GM12878 (cell line): ENCODE measurements around the gene GPR158.

Source experiments
- CREM ChIP-seq: IDR thresholded peaks from 2 replicates; pipeline ENCODE4 v1.6.1; 2014; ENCODE audit warnings: antibody characterized with exemption, low read depth
- CTCF ChIP-seq, 3 experiments: IDR thresholded peaks in 2 of 3; conservative IDR thresholded peaks in 1 of 3; 2 replicates each; pipeline ENCODE4 v1.5.1; 2011; ENCODE audit warnings: low read depth in 3 of 3, low read length in 3 of 3, mild to moderate bottlenecking in 3 of 3, control low read depth in 2 of 3, moderate library complexity in 2 of 3, inconsistent platforms in 1 of 3, mixed read lengths in 1 of 3; ENCODE audit not compliant: control insufficient read depth in 2 of 3, insufficient read depth in 1 of 3; ENCODE audit errors: extremely low read depth in 1 of 3
- IKZF2 ChIP-seq, 2 experiments: fragments of 450-650 bp; IDR thresholded peaks; 2 replicates each; pipeline ENCODE4 v1.6.1; 2017; ENCODE audit warnings: mild to moderate bottlenecking in 2 of 2, moderate library complexity in 2 of 2
- MYC ChIP-seq: IDR thresholded peaks from 2 replicates; pipeline ENCODE4 v1.6.1; 2011; ENCODE audit warnings: mild to moderate bottlenecking, low read length, moderate library complexity, inconsistent platforms; ENCODE audit not compliant: insufficient read depth, insufficient replicate concordance, insufficient read length, severe bottlenecking
- PBX3 ChIP-seq: IDR thresholded peaks from 2 replicates; pipeline ENCODE4 v1.6.1; 2011; ENCODE audit warnings: mild to moderate bottlenecking, low read depth, low read length, moderate library complexity; ENCODE audit not compliant: insufficient replicate concordance
- REST ChIP-seq: IDR thresholded peaks from 2 replicates; pipeline ENCODE4 v1.6.1; 2012; ENCODE audit warnings: mild to moderate bottlenecking, low read depth, low read length
- RFX5 ChIP-seq: IDR thresholded peaks from 2 replicates; pipeline ENCODE4 v1.6.1; 2011; ENCODE audit warnings: low read depth, low read length, improper control_type of control experiment
- USF2 ChIP-seq: IDR thresholded peaks from 2 replicates; pipeline ENCODE4 v1.6.1; 2011; ENCODE audit warnings: low read depth, low read length, improper control_type of control experiment, borderline replicate concordance

GRCh38 chr10:25505466-25505865 lies 330.7 kb downstream of the GPR158 start:
- TF ChIP-seq CTCF (IDR thresholded peaks at IDR 0.05 in 2 of 3, conservative IDR thresholded peaks at IDR 0.05 in 1 of 3; ENCODE audit: control insufficient read depth in 2 of 3, extremely low read depth in 1 of 3, insufficient read depth in 1 of 3, low read depth in 3 of 3, low read length in 3 of 3), result no peak
- no peak for TF ChIP-seq USF2
- TF ChIP-seq RFX5, result no peak
- TF ChIP-seq REST, result no peak
- no peak for TF ChIP-seq IKZF2 (IDR thresholded peaks at IDR 0.05)
- TF ChIP-seq CREM, result no peak
- no peak for TF ChIP-seq MYC
- no peak for TF ChIP-seq PBX3
